Measurements from ENCODE around the gene NELL1. TPM values are rescaled to one million over a fixed set of nuclear protein-coding genes. Genes with fewer than 3 reads are reported as not detected.

The NELL1 gene
- total and polyA plus RNA-seq, 7 donors: 0.34 to 1.1 (median 0.62) TPM; not detected in 3

DNA sequence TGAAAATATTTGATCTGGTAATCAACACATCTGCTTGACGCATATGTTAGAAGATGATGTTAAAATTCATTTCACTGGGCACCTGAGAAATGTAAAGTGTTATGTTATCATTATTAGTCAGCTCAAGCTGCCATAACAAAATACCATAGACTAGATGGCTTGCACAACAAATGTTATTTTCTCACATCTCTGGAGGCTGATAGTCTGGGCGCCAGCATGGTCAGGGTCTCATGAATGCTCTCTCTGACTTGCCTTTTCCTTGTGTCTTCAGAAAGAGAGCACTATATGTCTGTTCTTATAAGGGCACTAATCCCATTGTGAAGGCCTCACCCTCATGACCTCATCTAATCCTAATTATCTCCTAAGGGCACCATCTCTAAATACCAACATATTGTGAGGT, 435.3 kb downstream of the NELL1 start:
- intact Hi-C loops (cut with DNase I): no loop called here
- H3K27ac ChIP-seq: no peak overlapping the region
- no peaks in the 10 kb centered on the region for H3K36me3 ChIP-seq
- H3K4me1 ChIP-seq: no peaks in the 10 kb centered on the region
- 94 to 95% methylated on average over 2 of the region's 2 CpGs for WGBS, 2 donors
- no peaks in the 10 kb centered on the region for H3K9me3 ChIP-seq
- no peak overlapping the region for H3K4me3 ChIP-seq
- no peaks in the 10 kb centered on the region for H3K27me3 ChIP-seq
- DNase-seq: no peak
- TF ChIP-seq EP300 (IDR thresholded peaks at IDR 0.05) (no peak), POLR2AphosphoS5 (IDR thresholded peaks at IDR 0.05) (no peak), POLR2A (IDR thresholded peaks at IDR 0.05) (no peak)
- TF ChIP-seq, protein P1, sequence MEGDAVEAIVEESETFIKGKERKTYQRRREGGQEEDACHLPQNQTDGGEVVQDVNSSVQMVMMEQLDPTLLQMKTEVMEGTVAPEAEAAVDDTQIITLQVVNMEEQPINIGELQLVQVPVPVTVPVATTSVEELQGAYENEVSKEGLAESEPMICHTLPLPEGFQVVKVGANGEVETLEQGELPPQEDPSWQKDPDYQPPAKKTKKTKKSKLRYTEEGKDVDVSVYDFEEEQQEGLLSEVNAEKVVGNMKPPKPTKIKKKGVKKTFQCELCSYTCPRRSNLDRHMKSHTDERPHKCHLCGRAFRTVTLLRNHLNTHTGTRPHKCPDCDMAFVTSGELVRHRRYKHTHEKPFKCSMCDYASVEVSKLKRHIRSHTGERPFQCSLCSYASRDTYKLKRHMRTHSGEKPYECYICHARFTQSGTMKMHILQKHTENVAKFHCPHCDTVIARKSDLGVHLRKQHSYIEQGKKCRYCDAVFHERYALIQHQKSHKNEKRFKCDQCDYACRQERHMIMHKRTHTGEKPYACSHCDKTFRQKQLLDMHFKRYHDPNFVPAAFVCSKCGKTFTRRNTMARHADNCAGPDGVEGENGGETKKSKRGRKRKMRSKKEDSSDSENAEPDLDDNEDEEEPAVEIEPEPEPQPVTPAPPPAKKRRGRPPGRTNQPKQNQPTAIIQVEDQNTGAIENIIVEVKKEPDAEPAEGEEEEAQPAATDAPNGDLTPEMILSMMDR (IDR thresholded peaks at IDR 0.05): no peak

DNA sequence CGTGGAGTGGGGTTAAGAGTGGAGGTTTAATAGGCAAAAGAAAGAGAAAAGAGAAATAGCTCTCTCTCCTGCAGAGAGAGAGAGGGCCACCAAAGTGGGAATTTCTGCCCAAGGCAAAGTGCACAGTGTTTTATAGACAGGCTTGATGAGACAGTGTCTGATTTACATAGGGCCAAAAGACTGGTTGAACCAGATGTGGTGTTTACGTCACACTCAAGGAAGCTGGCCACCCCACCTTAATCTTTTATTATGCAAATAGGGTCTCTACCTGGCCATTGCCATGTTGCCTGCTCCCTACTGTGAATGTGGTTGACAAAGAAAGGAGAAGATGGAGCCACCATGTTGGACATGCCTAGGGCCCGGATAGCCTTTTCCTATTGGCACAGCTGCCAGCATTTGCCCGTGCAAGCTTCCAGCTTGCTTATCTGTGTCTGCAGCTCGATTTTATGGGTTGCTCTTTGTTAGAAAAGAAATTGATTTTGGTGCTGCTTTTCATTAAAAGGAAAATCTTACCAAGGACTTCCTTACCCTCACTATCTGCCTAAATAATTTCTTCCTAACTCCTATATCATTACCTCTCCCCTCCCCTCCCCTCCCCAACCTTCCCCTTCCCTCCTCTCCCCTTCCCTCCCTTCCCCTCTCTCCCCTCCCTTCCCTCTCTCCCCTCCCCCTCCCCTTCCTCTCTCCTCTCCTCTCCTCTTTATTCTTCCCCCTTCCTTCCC, 436.0 kb downstream of the NELL1 start:
- intact Hi-C loops (cut with DNase I): no loop called here
- Histone ChIP-seq H3K36me3 (no peaks in the 10 kb centered on the region), H3K9me3 (no peaks in the 10 kb centered on the region), H3K4me1 (no peaks in the 10 kb centered on the region), H3K27me3 (no peaks in the 10 kb centered on the region), H3K4me3 (no peak overlapping the region), H3K27ac (no peak overlapping the region)
- TF ChIP-seq POLR2AphosphoS5 (IDR thresholded peaks at IDR 0.05) (no peak), POLR2A (IDR thresholded peaks at IDR 0.05) (no peak), EP300 (IDR thresholded peaks at IDR 0.05) (no peak)
- TF ChIP-seq, protein P1 (IDR thresholded peaks at IDR 0.05): no peak
- 44 to 66% methylated on average over 5 of the region's 5 CpGs for WGBS, 2 donors
- no peak for DNase-seq

DNA sequence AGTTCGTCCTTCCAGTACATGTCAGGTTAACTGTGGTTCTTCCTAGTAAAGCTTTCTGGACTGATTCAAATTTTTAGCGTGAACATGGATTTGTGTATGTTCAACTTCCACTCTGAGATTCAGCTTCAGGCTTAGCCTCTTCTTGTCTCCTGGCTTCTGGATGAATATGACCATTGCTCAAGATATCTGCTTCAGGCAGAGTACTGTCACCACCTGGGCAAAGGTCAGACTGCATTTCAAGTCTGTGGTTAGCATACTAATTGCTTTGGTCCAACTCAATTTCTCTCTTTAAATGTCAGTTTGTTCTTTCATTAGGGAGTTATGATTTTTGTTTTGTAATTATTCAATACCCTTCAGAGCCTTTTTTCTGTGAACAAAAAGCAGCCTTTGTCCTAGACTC, 440.0 kb downstream of the NELL1 start:
- 91 to 93% methylated on average over 2 of the region's 2 CpGs for WGBS, 2 donors
- Histone ChIP-seq H3K27ac (no peak overlapping the region), H3K9me3 (no peaks in the 10 kb centered on the region), H3K4me1 (no peaks in the 10 kb centered on the region), H3K4me3 (no peak overlapping the region), H3K27me3 (no peaks in the 10 kb centered on the region), H3K36me3 (no peaks in the 10 kb centered on the region)
- TF ChIP-seq POLR2AphosphoS5 (IDR thresholded peaks at IDR 0.05): no peak
- no peak for TF ChIP-seq POLR2A (IDR thresholded peaks at IDR 0.05)
- no peak for TF ChIP-seq EP300 (IDR thresholded peaks at IDR 0.05)
- TF ChIP-seq, protein P1 (IDR thresholded peaks at IDR 0.05): no peak
- intact Hi-C loops (cut with DNase I): no loop called here
- DNase-seq: no peak

DNA sequence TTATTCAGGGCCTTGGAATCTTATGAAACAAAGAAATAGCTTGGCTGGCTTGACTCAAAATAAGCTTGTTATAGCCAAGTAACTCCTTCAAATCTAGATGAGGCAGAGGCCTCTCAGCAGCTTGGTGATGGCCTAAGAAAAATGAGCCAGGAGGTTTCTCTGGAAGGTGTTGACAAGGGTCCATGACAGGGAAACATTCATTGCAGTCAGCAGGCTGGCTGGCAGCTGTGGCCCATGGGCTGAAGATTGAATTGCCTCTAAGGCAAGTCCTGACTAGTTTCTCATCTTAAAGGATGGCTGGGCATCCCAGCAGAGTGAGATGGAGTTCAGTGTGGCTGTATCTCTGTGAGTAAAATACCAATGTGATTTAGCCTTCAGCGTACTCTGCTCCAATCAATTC, 441.0 kb downstream of the NELL1 start:
- intact Hi-C loops (cut with DNase I): no loop called here
- WGBS, 2 donors: 88 to 94% methylated on average over 1 of the region's 1 CpG
- Histone ChIP-seq H3K4me1 (no peaks in the 10 kb centered on the region), H3K9me3 (no peaks in the 10 kb centered on the region), H3K27ac (no peak overlapping the region), H3K36me3 (no peaks in the 10 kb centered on the region), H3K4me3 (no peak overlapping the region), H3K27me3 (no peaks in the 10 kb centered on the region)
- TF ChIP-seq EP300 (IDR thresholded peaks at IDR 0.05) (no peak), POLR2A (IDR thresholded peaks at IDR 0.05) (no peak), POLR2AphosphoS5 (IDR thresholded peaks at IDR 0.05) (no peak)
- TF ChIP-seq, protein P1 (IDR thresholded peaks at IDR 0.05): no peak
- DNase-seq: no peak

DNA sequence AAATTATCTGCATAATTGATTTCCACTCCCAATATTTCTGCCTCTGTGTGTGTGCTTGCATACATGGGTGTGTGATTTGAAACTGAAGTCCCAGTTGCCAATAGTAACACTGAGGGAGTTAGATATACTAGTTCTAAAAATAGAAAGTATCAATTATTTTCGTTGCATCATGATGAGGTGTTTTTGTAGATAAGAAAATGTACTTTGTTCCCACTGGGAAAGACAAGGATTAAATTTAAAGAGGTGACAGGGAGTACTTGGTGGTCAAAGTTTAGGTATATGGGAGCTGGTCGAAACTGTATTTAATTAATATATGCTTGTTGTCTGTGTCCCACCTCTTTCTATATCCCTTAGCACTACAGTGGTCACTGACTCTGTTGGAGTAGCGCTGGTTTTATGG, 444.5 kb downstream of the NELL1 start:
- H3K36me3 ChIP-seq: no peaks in the 10 kb centered on the region
- no peaks in the 10 kb centered on the region for H3K4me1 ChIP-seq
- intact Hi-C loops (cut with DNase I): no loop called here
- WGBS, 2 donors: 55 to 75% methylated on average over 3 of the region's 3 CpGs
- no peak overlapping the region for H3K4me3 ChIP-seq
- TF ChIP-seq POLR2AphosphoS5 (IDR thresholded peaks at IDR 0.05): no peak
- no peak for TF ChIP-seq POLR2A (IDR thresholded peaks at IDR 0.05)
- TF ChIP-seq, protein P1 (IDR thresholded peaks at IDR 0.05): no peak
- H3K9me3 ChIP-seq: no peaks in the 10 kb centered on the region
- H3K27me3 ChIP-seq: no peaks in the 10 kb centered on the region
- no peak overlapping the region for H3K27ac ChIP-seq
- DNase-seq: no peak
